ENCODE data around the gene VSX2.

VSX2 gene

GRCh38 chr14:74296037-74296467, 56.8 kb downstream of the VSX2 start:
- peak in 1 of 10 donors; percentile 30 for DNase-seq

DNA sequence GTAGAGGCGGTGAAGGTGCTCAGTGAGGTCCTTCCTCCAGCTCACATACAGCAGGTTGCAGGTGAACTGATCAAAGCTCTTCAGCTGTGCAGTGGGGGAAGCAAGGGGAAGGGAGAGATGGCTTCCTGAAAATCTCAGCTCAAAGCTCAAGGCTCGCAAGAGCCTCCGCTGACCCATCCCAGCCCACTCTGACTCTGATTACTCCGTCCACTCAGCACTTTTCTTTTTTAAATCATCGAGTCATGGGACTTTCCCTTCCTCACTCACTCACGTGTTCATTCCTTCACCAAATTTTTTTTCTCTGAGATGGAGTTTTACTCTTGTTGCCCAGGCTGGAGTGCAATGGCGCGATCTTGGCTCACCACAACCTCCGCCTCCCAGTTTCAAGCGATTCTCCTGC, 58.7 kb downstream of the VSX2 start:
- intact Hi-C loops (cut with DNase I) = no loop called here
- peak in 1 of 10 donors; percentile 2 for DNase-seq

More at GRCh38 chr14:74296037-74296467, 56.8 kb downstream of the VSX2 start:
- intact Hi-C loops (cut with DNase I) = no loop called here

- peak in 3 of 10 donors; percentile 34 to 86 (median 40) for DNase-seq
- intact Hi-C loops (cut with DNase I) = no loop called here
Measured at GRCh38 chr14:74299061-74299545, 59.9 kb downstream of the VSX2 start.

DNA sequence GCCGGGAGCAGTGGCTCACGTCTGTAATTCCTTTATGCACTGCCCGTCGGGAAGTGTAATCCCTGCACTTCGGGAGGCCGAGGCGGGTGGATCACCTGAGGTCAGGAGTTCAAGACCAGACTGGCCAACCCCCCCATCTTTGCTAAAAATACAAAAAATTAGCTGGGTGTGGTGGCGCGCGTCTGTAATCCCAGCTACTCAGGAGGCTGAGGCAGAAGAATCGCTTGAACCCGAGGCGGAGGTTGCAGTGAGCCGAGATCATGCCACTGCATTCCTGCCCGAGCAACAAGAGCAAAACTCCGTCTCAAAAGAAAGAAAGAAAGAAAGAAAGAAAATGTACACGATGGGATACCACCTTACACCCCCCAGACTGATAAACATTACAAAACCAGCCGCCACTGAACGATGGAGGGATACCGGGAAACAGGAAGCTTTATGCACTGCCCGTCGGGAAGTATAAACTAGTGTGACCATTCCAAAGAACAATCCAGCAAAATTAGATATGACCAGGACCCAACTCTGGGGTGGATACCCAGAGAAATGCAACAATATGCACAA, 62.4 kb downstream of the VSX2 start:
- DNase-seq = peak in 1 of 10 donors; percentile 44
- intact Hi-C loops (cut with DNase I) = loop anchor here (2.0 kb wide), 2 partner anchors 45 to 461 kb away; partner anchors contain the start of gene YLPM1

DNA sequence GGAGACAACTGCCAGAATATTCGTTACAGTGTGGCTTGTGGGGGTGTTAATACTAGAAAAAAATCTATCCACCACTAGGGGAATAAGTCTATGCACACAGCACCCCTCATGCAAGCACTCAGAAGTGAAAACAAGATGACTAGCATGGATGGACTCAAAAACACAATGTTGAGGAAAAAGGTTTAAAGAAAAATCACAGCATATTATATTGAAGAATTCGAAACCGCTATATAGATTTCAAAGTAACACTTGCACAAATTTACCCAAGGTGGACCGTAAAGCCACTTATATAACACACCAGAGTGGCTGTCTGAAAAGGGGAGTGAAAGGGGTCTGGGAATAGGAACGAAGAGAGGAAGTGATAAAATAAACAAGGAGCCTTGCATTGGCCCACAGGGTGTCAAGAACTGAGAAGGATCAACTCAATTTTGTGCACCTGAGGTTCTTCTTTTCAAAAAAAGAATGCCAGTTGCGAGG, 62.9 kb downstream of the VSX2 start:
- intact Hi-C loops (cut with DNase I) = loop anchor here (2.0 kb wide), 2 partner anchors 45 to 461 kb away; partner anchors contain the start of gene YLPM1
- peak in 1 of 10 donors; percentile 2 for DNase-seq

DNA sequence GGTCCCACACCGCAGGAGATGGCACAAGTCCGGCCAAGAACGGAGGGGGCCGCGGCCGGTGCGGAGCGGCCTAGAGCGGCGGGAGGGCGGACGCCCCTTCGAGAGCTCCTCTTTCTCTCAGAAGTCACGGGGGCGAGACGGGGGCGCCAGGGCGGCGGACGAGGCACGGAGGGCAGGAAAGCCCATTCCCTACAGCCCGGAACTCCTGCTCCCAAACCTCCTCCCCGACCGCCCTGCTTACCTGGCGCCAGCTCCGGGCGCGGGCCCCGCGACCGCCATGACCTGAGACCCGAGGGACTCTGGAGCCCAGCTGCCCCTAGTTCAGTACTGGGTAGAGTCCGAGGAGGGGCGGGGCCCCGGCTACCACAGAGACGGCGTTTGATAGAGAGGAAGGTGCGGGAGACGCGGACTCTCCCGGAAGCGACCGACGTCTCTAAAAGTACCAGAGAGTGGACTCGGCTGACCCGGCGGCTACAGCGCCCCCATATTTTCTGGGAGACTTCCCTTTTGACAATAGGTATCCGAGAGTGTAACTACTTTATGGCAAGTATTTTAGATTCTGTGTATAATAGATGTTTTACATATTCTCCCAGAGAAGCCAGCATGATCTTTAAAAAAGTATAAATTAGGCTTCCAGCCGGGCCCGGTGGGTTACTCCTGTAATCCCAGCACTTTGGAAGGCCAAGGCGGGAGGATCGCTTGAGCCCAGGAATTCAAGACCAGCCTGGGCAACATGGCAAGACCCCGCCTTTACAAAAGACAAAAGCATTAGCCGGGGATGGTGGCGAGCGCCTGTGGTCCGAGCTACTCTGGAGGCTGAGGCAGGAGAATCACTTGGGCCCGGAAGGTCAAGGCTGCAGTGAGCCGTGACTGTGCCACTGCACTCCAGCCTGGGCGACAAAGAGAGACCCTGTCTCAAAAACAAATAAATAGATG, 63.7 kb downstream of the VSX2 start, which contains the start of gene ABCD4:
Gene ABCD4, minus strand, starts transcription at position 301 of the 936 bp plus-strand sequence. Its CDS starts 22 bp downstream, at position 279.
- peak; percentile 93 to 99 (median 96) for DNase-seq
- intact Hi-C loops (cut with DNase I) = loop anchor here (2.0 kb wide), 2 partner anchors 46 to 460 kb away; partner anchors contain the start of gene YLPM1

DNA sequence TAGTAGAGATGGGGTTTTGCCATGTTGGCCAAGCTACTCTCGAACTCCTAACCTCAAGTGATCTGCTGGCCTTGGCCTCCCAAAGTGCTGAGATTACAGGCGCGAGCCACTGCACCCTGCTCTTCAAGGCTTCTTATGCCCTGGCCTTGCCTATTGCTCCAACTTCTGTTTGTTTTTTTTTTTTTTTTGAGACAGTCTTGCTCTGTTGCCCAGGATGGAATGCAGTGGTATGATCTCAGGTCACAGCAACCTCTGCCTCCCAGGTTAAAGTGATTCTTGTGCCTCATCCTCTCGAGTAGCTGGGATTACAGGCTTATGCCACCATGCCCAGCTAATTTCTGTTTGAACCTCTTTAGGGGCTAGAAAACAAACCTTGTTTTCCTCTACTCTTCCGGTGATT, 69.4 kb downstream of the VSX2 start:
- peak in 1 of 10 donors; percentile 10 for DNase-seq

GRCh38 chr14:74309125-74310022, 70.1 kb downstream of the VSX2 start:
- peak in 1 of 10 donors; percentile 1 for DNase-seq
- intact Hi-C loops (cut with DNase I) = no loop called here

More for the DNA sequence above, 69.4 kb downstream of the VSX2 start:
- intact Hi-C loops (cut with DNase I) = no loop called here

GRCh38 chr14:74312161-74312560, 72.9 kb downstream of the VSX2 start:
- intact Hi-C loops (cut with DNase I) = no loop called here
- no peak for DNase-seq
